K562 (cell line): ENCODE data around the gene FAM219B. TPM values are rescaled to one million over a fixed set of nuclear protein-coding genes. Genes with fewer than 3 reads are reported as not detected.

Experiments
- CEBPB ChIP-seq: fragments of 450-650 bp; IDR thresholded peaks from 2 replicates; pipeline ENCODE4 v1.6.1; 2016; ENCODE audit warnings: missing genetic modification characterization, missing compliant biosample characterization
- CREB5 ChIP-seq: fragments of 250-450 bp; sonication (Bioruptor Pico); IDR thresholded peaks from 2 replicates; pipeline ENCODE4 v1.5.0; 2020; ENCODE audit warnings: mild to moderate bottlenecking
- E2F4 ChIP-seq: sonication (generic); formaldehyde crosslinking; IDR thresholded peaks from 2 replicates; pipeline ENCODE4 v1.8.0; 2022; ENCODE audit warnings: mild to moderate bottlenecking, low read depth, missing genetic modification reagents
- ETV1 ChIP-seq: fragments of 450-650 bp; conservative IDR thresholded peaks from 2 replicates; pipeline ENCODE4 v1.6.1; 2016; ENCODE audit warnings: missing genetic modification characterization, control low read depth, low read depth, missing compliant biosample characterization
- FOS ChIP-seq: IDR thresholded peaks from 3 replicates; pipeline ENCODE4 v1.6.1; 2011; ENCODE audit not compliant: insufficient read length; ENCODE audit errors: extremely low read depth
- GMEB1 ChIP-seq: fragments of 250-450 bp; sonication (Bioruptor Pico); IDR thresholded peaks from 2 replicates; pipeline ENCODE4 v1.4.0; 2020; ENCODE audit warnings: mild to moderate bottlenecking
- GTF2A2 ChIP-seq: IDR thresholded peaks from 2 replicates; pipeline ENCODE4 v1.6.1; 2016; ENCODE audit warnings: mild to moderate bottlenecking, missing genetic modification characterization, missing compliant biosample characterization
- MYC ChIP-seq, 2 experiments: fragments of 250-450 bp in 1 of 2; sonication (Bioruptor Pico) in 1 of 2; IDR thresholded peaks; 2 replicates each; pipeline versions ENCODE4 v1.5.1 to v1.6.1; 2012 to 2021; ENCODE audit warnings: low read depth in 2 of 2, borderline replicate concordance in 1 of 2, improper control_type of control experiment in 1 of 2, low read length in 1 of 2, mild to moderate bottlenecking in 1 of 2, moderate library complexity in 1 of 2
- PRMT5 ChIP-seq: sonication (generic); formaldehyde crosslinking; IDR thresholded peaks from 2 replicates; pipeline ENCODE4 v1.5.0; 2020; ENCODE audit warnings: missing genetic modification reagents
- SIX5 ChIP-seq, 2 experiments: IDR thresholded peaks; 2 replicates each; pipeline ENCODE4 v1.6.1; 2011; ENCODE audit warnings: low read length in 2 of 2, borderline replicate concordance in 1 of 2, low read depth in 1 of 2, mild to moderate bottlenecking in 1 of 2, moderate library complexity in 1 of 2; ENCODE audit not compliant: insufficient read depth in 1 of 2
- TCF3 ChIP-seq: sonication (generic); formaldehyde crosslinking; IDR thresholded peaks from 2 replicates; pipeline ENCODE4 v1.4.0; 2020; ENCODE audit warnings: mild to moderate bottlenecking, missing genetic modification reagents
- TEAD1 ChIP-seq, 2 experiments: fragments of 450-650 bp in 1 of 2; sonication (generic) in 1 of 2; formaldehyde crosslinking; IDR thresholded peaks; 2 replicates each; pipeline versions ENCODE4 v1.4.0 to v1.8.0; 2020 to 2022; ENCODE audit warnings: mild to moderate bottlenecking in 2 of 2, missing genetic modification reagents in 1 of 2
- THRA ChIP-seq: fragments of 450-650 bp; IDR thresholded peaks from 2 replicates; pipeline ENCODE4 v1.6.1; 2017; ENCODE audit warnings: mild to moderate bottlenecking, moderate library complexity
- ZFP91 ChIP-seq: sonication (generic); formaldehyde crosslinking; IDR thresholded peaks from 2 replicates; pipeline ENCODE4 v1.8.0; 2022; ENCODE audit warnings: mild to moderate bottlenecking, missing genetic modification reagents
- ZNF3 ChIP-seq: fragments of 250-450 bp; sonication (Bioruptor Pico); IDR thresholded peaks from 2 replicates; pipeline ENCODE4 v1.5.0; 2021; ENCODE audit warnings: mild to moderate bottlenecking, moderate library complexity
- ZNF512 ChIP-seq: IDR thresholded peaks from 2 replicates; pipeline ENCODE4 v1.6.1; 2016; ENCODE audit warnings: missing genetic modification characterization, missing compliant biosample characterization
- polyA plus RNA-seq, 8 experiments: library from polyadenylated mRNA; depleted of rRNA in 4 of 8; stranded (reverse) in 5 of 8; unstranded in 3 of 8; fragments of >200 nt; fragmentation: Nextera tagmentation in 2 of 8; fragmentation: Illumina TruSeq in 1 of 8; extraction: Ambion mirVana in 2 of 8; extraction: Trizol in 1 of 8; gene quantifications; 2 replicates each; pipeline versions ENCODE4 v1.2.1 to v1.2.3, GENCODE V29; 2011 to 2014; ENCODE audit warnings: inconsistent platforms in 1 of 8, missing spikeins in 1 of 8
- total RNA-seq, 7 experiments: library from RNA; depleted of rRNA in 6 of 7; stranded (reverse); fragments of >200 nt in 6 of 7; fragmentation: Illumina TruSeq in 2 of 7; extraction: Trizol in 2 of 7; gene quantifications; 2 replicates each; pipeline versions ENCODE4 v1.2.1 to v1.2.3, GENCODE V29; 2011 to 2021; ENCODE audit warnings: low replicate concordance in 1 of 7

The FAM219B gene
- total and polyA plus RNA-seq, 9 of the 15 experiments (the other 6 are each of a cell fraction or from before 2014, with no cell fraction given), result 6.8 to 50.4 (median 29.4) TPM

GRCh38 chr15:74937590-74938371 lies 31.1 kb upstream of the FAM219B start, which contains the start of gene COX5A (continued):
- TF ChIP-seq MYC (IDR thresholded peaks at IDR 0.05; ENCODE audit: low read depth, low read length), result peak; percentile 94
- peak; percentile 59; the same call in 1 of the 2 replicates for TF ChIP-seq MYC (CRISPR knock-in tag; IDR thresholded peaks at IDR 0.05; ENCODE audit: borderline replicate concordance, low read depth)
- peak; percentile 93 for TF ChIP-seq GMEB1
- TF ChIP-seq ETV1 (tag), result no peak
- TF ChIP-seq ZNF512 (tag), result no peak
- TF ChIP-seq CREB5 (CRISPR knock-in tag), result no peak
- no peak for TF ChIP-seq ZNF3 (CRISPR knock-in tag)
- no peak for TF ChIP-seq FOS
- TF ChIP-seq SIX5 (IDR thresholded peaks at IDR 0.05; ENCODE audit: borderline replicate concordance in 1 of 2, insufficient read depth in 1 of 2, low read depth in 1 of 2, low read length in 2 of 2), result no peak
- TF ChIP-seq GTF2A2 (tag), result no peak
- TF ChIP-seq E2F4 (CRISPR knock-in tag), result no peak
- TF ChIP-seq CEBPB (tag), result no peak
- peak in 1 of 2 experiments; percentile 62; a peak in 2 of 4 replicates for TF ChIP-seq TEAD1 (CRISPR knock-in tag; IDR thresholded peaks at IDR 0.05)
- TF ChIP-seq THRA, result no peak
- no peak for TF ChIP-seq TCF3 (CRISPR knock-in tag)
- 0 out of 2 replicates have a peak, but pooled peaks have one; percentile 34 for TF ChIP-seq ZFP91 (CRISPR knock-in tag)
- peak; percentile 81; the same call in 1 of the 2 replicates for TF ChIP-seq PRMT5 (CRISPR knock-in tag)
